GM12873 (cell line): ENCODE measurements around the gene SLC26A4.

Experiments
- CTCF ChIP-seq: IDR thresholded peaks from 2 replicates; pipeline ENCODE4 v1.5.1; 2012; ENCODE audit warnings: low read depth, mild to moderate bottlenecking, moderate library complexity, low read length, control low read depth; ENCODE audit not compliant: insufficient read depth; ENCODE audit errors: missing control alignments

Gene SLC26A4

GRCh38 chr7:107694386-107694785 is 33.8 kb downstream of the SLC26A4 start:
- TF ChIP-seq CTCF: no peak

GRCh38 chr7:107696330-107696946 is 35.8 kb downstream of the SLC26A4 start:
- no peak for TF ChIP-seq CTCF

GRCh38 chr7:107697321-107698049 is 36.9 kb downstream of the SLC26A4 start:
- no peak for TF ChIP-seq CTCF

GRCh38 chr7:107700570-107700969 is 39.9 kb downstream of the SLC26A4 start:
- no peak for TF ChIP-seq CTCF

- no peak for TF ChIP-seq CTCF
Observed at GRCh38 chr7:107701191-107701590, 40.6 kb downstream of the SLC26A4 start.

- no peak for TF ChIP-seq CTCF
Observed at GRCh38 chr7:107703219-107703618, 42.6 kb downstream of the SLC26A4 start.

- TF ChIP-seq CTCF: no peak
Observed at GRCh38 chr7:107703872-107704271, 43.2 kb downstream of the SLC26A4 start.
